K562 (cell line): Measurements from ENCODE around the gene ARHGDIB. TPM values are rescaled to one million over a fixed set of nuclear protein-coding genes. Genes with fewer than 3 reads are reported as not detected.

Experiments used
- ATAC-seq: fragments of 200-7000 bp; cut with Tn5 transposase; 3 replicates; pipeline ENCODE4 v1.9.1; 2020; ENCODE audit warnings: moderate library complexity
- BruUV-seq: library from RNA; stranded (reverse); fragments of 400-500 nt; replicated peaks from 2 replicates; lab custom pipeline; 2021; lab: Mats Ljungman, UMichigan
- CTCF ChIA-PET: fragments of 300-600 bp; formaldehyde crosslinking; extraction: SDS; loops from one replicate; lab custom pipeline; 2021; ENCODE audit warnings: low intra/inter-chr PET ratio; lab: Yijun Ruan, JAX
- POLR2A ChIA-PET: fragments of 300-600, 350-650 bp; sonication (Branson Sonifier 250); formaldehyde crosslinking; extraction: SDS; loops from one replicate; lab custom pipeline; 2021; ENCODE audit warnings: antibody characterized with exemption, inconsistent platforms; lab: Yijun Ruan, JAX
- DNase-seq, 4 experiments: peaks; one replicate each; pipeline versions ENCODE4 v3.0.0 to v3.0.0-alpha.2; 2011 to 2018; ENCODE audit warnings: low spot score in 3 of 4, mixed read lengths in 3 of 4; ENCODE audit errors: extremely low read depth in 1 of 4
- FAIRE-seq: peaks from 2 replicates; lab custom pipeline; 2011; peaks lifted over from hg19 to GRCh38; lab: Jason Lieb, UNC
- H2AFZ ChIP-seq: 2 replicates; pipeline ENCODE4 v1.6.0; 2011; ENCODE audit warnings: low read depth, low read length, control low read depth, inconsistent platforms
- H3K27ac ChIP-seq: fragments of 200-600 bp; 3 replicates; pipeline ENCODE4 v1.8.0; 2011; ENCODE audit warnings: low read depth, mild to moderate bottlenecking, control low read depth, inconsistent platforms, low read length, moderate library complexity, mixed read lengths; ENCODE audit errors: extremely low read depth
- H3K27me3 ChIP-seq, 2 experiments: fragments of 300-600 bp in 1 of 2; 2 replicates in 1 of 2; 3 replicates in 1 of 2; pipeline versions ENCODE4 v1.6.0 to v1.8.0; 2011; ENCODE audit warnings: inconsistent platforms in 2 of 2, low read length in 2 of 2, mild to moderate bottlenecking in 1 of 2, mixed read lengths in 1 of 2, moderate library complexity in 1 of 2; ENCODE audit not compliant: control insufficient read depth in 2 of 2, insufficient read depth in 2 of 2
- H3K36me3 ChIP-seq: fragments of 300-600 bp; 3 replicates; pipeline ENCODE4 v1.8.0; 2011; ENCODE audit warnings: mild to moderate bottlenecking, low read length, inconsistent platforms; ENCODE audit not compliant: control insufficient read depth, insufficient read depth
- H3K4me1 ChIP-seq, 2 experiments: fragments of 200-600 bp in 1 of 2; replicated peaks in 1 of 2; 2 replicates in 1 of 2; 3 replicates in 1 of 2; pipeline versions ENCODE4 v1.5.1 to v1.8.0; 2011; ENCODE audit warnings: inconsistent platforms in 2 of 2, low read length in 2 of 2, mild to moderate bottlenecking in 1 of 2, mixed read lengths in 1 of 2, moderate library complexity in 1 of 2; ENCODE audit not compliant: control insufficient read depth in 2 of 2, insufficient read depth in 2 of 2
- H3K4me2 ChIP-seq: 2 replicates; pipeline ENCODE4 v1.6.1; 2011; ENCODE audit warnings: low read length, control low read depth, inconsistent platforms, mixed read lengths; ENCODE audit not compliant: insufficient read depth
- H3K4me3 ChIP-seq: fragments of 200-600 bp; sonication (generic), shearing (Covaris generic); 2 replicates; pipeline ENCODE4 v1.5.1; 2016; ENCODE audit warnings: control low read depth, inconsistent platforms
- H3K79me2 ChIP-seq: fragments of 200-600 bp; 3 replicates; pipeline ENCODE4 v1.8.0; 2011; ENCODE audit warnings: low read length, inconsistent platforms; ENCODE audit not compliant: control insufficient read depth, insufficient read depth
- H3K9ac ChIP-seq, 2 experiments: 2 replicates each; pipeline versions ENCODE4 v1.6.0 to v1.6.1; 2011; ENCODE audit warnings: low read depth in 2 of 2, low read length in 2 of 2, control low read depth in 1 of 2, inconsistent platforms in 1 of 2, mild to moderate bottlenecking in 1 of 2, mixed read lengths in 1 of 2; ENCODE audit not compliant: insufficient read depth in 1 of 2
- H3K9me1 ChIP-seq: one replicate; pipeline ENCODE4 v1.6.0; 2011; ENCODE audit warnings: inconsistent platforms, mild to moderate bottlenecking, low read length, moderate library complexity; ENCODE audit not compliant: control insufficient read depth, insufficient read depth
- H3K9me3 ChIP-seq: replicated peaks from 2 replicates; pipeline ENCODE4 v1.5.1; 2011; ENCODE audit warnings: low read depth, low read length, inconsistent platforms; ENCODE audit not compliant: control insufficient read depth, insufficient read depth
- H4K20me1 ChIP-seq: replicated peaks from 2 replicates; pipeline ENCODE4 v1.6.1; 2011; ENCODE audit warnings: low read length, inconsistent platforms, mixed read lengths; ENCODE audit not compliant: control insufficient read depth, insufficient read depth
- FOSL1 ChIP-seq: fragments of 200-800 bp; sonication (Bioruptor generic); conservative IDR thresholded peaks from 2 replicates; pipeline ENCODE4 v1.6.1; 2016; ENCODE audit warnings: missing genetic modification characterization, missing compliant biosample characterization
- TEAD1 ChIP-seq, 2 experiments: fragments of 450-650 bp in 1 of 2; sonication (generic) in 1 of 2; formaldehyde crosslinking; IDR thresholded peaks; 2 replicates each; pipeline versions ENCODE4 v1.4.0 to v1.8.0; 2020 to 2022; ENCODE audit warnings: mild to moderate bottlenecking in 2 of 2, missing genetic modification reagents in 1 of 2
- ZNF395 ChIP-seq: fragments of 200-800 bp; sonication (Bioruptor generic); IDR thresholded peaks from 2 replicates; pipeline ENCODE4 v1.6.1; 2017; ENCODE audit warnings: missing genetic modification characterization, missing compliant biosample characterization
- WGBS: fragments of 100-300 bp; shearing (Covaris generic); methylation state at CpG from one replicate; pipeline ENCODE4 v1.1.6; 2016; ENCODE audit warnings: low coverage, mixed read lengths; ENCODE audit not compliant: insufficient coverage; ENCODE audit errors: missing lambda C conversion rate; 5-methylcytosine and 5-hydroxymethylcytosine counted together
- in situ Hi-C: fragments of 300-500 bp; cut with MboI; formaldehyde crosslinking; loops from 4 replicates; pipeline ENCODE4 v1.15.0; 2018; ENCODE audit warnings: inconsistent platforms, mixed read lengths
- intact Hi-C: fragments of 100-400 bp; cut with micrococcal nuclease; formaldehyde crosslinking; loops from 2 replicates; pipeline ENCODE4 v1.14.2; 2022
- polyA plus RNA-seq, 8 experiments: library from polyadenylated mRNA; depleted of rRNA in 4 of 8; stranded (reverse) in 5 of 8; unstranded in 3 of 8; fragments of >200 nt; fragmentation: Nextera tagmentation in 2 of 8; fragmentation: Illumina TruSeq in 1 of 8; extraction: Ambion mirVana in 2 of 8; extraction: Trizol in 1 of 8; gene quantifications; 2 replicates each; pipeline versions ENCODE4 v1.2.1 to v1.2.3, GENCODE V29; 2011 to 2014; ENCODE audit warnings: inconsistent platforms in 1 of 8, missing spikeins in 1 of 8
- total RNA-seq, 7 experiments: library from RNA; depleted of rRNA in 6 of 7; stranded (reverse); fragments of >200 nt in 6 of 7; fragmentation: Illumina TruSeq in 2 of 7; extraction: Trizol in 2 of 7; gene quantifications; 2 replicates each; pipeline versions ENCODE4 v1.2.1 to v1.2.3, GENCODE V29; 2011 to 2021; ENCODE audit warnings: low replicate concordance in 1 of 7

Gene ARHGDIB
- total and polyA plus RNA-seq, 9 of the 15 experiments (the other 6 are each of a cell fraction or from before 2014, with no cell fraction given), result 9.5 to 204 (median 116) TPM

GRCh38 chr12:14950982-14951746 lies 10.2 kb downstream of the ARHGDIB start:
- Histone ChIP-seq H3K27ac (no peak overlapping the region), H3K36me3 (peaks cover 24% of the 10 kb centered on the region; the same call in 1 of the 3 replicates), H4K20me1 (no peaks in the 10 kb centered on the region), H3K79me2 (no peaks in the 10 kb centered on the region), H3K9ac (no peak overlapping the region), H3K4me1 (no peaks in the 10 kb centered on the region; a peak in 1 of 5 replicates), H3K4me2 (no peak overlapping the region), H3K9me1 (no peaks in the 10 kb centered on the region), H3K27me3 (no peaks in the 10 kb centered on the region), H3K9me3 (no peaks in the 10 kb centered on the region), H2AFZ (no peak overlapping the region), H3K4me3 (no peak overlapping the region)
- POLR2A ChIA-PET, result interaction anchor here (0.6 kb wide), 1 partner anchor 251 kb away, joined by 3 read pairs; no protein-coding TSS in a partner anchor
- CTCF ChIA-PET, result no interaction called here
- intact Hi-C loops, result no loop called here
- BruUV-seq, result no TSS peak
- in situ Hi-C loops, result loop anchor here (25.0 kb wide), 1 partner anchor 739 kb away; no protein-coding TSS in a partner anchor
- ATAC-seq (no peak), DNase-seq (no peak), FAIRE-seq (no peak)
- 25% methylated on average over 6 of the region's 6 CpGs for WGBS
- 0 out of 2 replicates have a peak, but pooled peaks have one; percentile 17 for TF ChIP-seq FOSL1 (tag)
- TF ChIP-seq ZNF395 (CRISPR knock-in tag), result 0 out of 2 replicates have a peak, but pooled peaks have one; percentile 32
- no peak for TF ChIP-seq TEAD1 (CRISPR knock-in tag; IDR thresholded peaks at IDR 0.05)
